ENCODE data around the gene PLA2G15. TPM values are rescaled to one million over a fixed set of nuclear protein-coding genes. Genes with fewer than 3 reads are reported as not detected.

The PLA2G15 gene
- total RNA-seq, 4 donors from 2014 or later = 16.4 to 28.6 (median 22.3) TPM

GRCh38 chr16:68214726-68215125, 30.4 kb upstream of the PLA2G15 start:
- intact Hi-C loops (cut with DNase I; ENCODE audit: low total_unique reads) = no loop called here
- TF ChIP-seq POLR2A (IDR thresholded peaks at IDR 0.05) = no peak
- TF ChIP-seq, protein P1, sequence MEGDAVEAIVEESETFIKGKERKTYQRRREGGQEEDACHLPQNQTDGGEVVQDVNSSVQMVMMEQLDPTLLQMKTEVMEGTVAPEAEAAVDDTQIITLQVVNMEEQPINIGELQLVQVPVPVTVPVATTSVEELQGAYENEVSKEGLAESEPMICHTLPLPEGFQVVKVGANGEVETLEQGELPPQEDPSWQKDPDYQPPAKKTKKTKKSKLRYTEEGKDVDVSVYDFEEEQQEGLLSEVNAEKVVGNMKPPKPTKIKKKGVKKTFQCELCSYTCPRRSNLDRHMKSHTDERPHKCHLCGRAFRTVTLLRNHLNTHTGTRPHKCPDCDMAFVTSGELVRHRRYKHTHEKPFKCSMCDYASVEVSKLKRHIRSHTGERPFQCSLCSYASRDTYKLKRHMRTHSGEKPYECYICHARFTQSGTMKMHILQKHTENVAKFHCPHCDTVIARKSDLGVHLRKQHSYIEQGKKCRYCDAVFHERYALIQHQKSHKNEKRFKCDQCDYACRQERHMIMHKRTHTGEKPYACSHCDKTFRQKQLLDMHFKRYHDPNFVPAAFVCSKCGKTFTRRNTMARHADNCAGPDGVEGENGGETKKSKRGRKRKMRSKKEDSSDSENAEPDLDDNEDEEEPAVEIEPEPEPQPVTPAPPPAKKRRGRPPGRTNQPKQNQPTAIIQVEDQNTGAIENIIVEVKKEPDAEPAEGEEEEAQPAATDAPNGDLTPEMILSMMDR (IDR thresholded peaks at IDR 0.05) = no peak
- 73 to 76% methylated on average over 3 of the region's 3 CpGs for WGBS, 2 donors
- DNase-seq (ENCODE audit: low spot score in 2 of 2) = no peak
- no peak overlapping the region for H3K4me3 ChIP-seq (ENCODE audit: low read depth, poor library complexity, severe bottlenecking)

DNA sequence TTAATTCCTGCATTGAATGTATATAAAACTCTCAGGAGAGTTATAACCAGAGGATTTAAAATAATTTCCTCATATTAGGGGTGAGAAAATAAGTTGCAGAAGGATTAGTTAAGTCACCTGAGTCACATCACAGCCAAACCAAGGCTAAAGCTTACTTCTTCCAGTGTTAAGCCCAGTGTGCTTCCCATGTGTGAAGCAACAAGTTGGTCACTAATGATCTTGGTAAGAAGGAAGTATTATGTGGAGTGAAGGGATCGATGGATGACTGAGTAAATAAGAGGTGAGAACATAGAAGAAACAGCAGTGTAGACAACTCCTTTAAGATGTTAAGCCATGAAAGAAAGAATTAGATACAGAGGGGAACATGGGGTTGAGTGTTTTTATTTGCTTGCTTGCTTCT, 29.9 kb upstream of the PLA2G15 start:
- DNase-seq (ENCODE audit: low spot score in 2 of 2) = no peak
- no peak overlapping the region for H3K4me3 ChIP-seq (ENCODE audit: low read depth, poor library complexity, severe bottlenecking)
- intact Hi-C loops (cut with DNase I; ENCODE audit: low total_unique reads) = no loop called here
- TF ChIP-seq POLR2A (IDR thresholded peaks at IDR 0.05) = no peak
- TF ChIP-seq, protein P1 (IDR thresholded peaks at IDR 0.05) = no peak
- 97 to 100% methylated on average over 1 of the region's 1 CpG for WGBS, 2 donors

- TF ChIP-seq, protein P1 (IDR thresholded peaks at IDR 0.05) = no peak
- no peak for TF ChIP-seq POLR2A (IDR thresholded peaks at IDR 0.05)
- no peak for DNase-seq (ENCODE audit: low spot score in 2 of 2)
- no peak overlapping the region for H3K4me3 ChIP-seq (ENCODE audit: low read depth, poor library complexity, severe bottlenecking)
- intact Hi-C loops (cut with DNase I; ENCODE audit: low total_unique reads) = no loop called here
- 93 to 94% methylated on average over 3 of the region's 3 CpGs for WGBS, 2 donors
These were observed 28.9 kb upstream of the PLA2G15 start for GRCh38 chr16:68216240-68216639.

- TF ChIP-seq, protein P1 (IDR thresholded peaks at IDR 0.05) = no peak
- TF ChIP-seq POLR2A (IDR thresholded peaks at IDR 0.05) = no peak
- H3K4me3 ChIP-seq (ENCODE audit: low read depth, poor library complexity, severe bottlenecking) = no peak overlapping the region
- 85 to 89% methylated on average over 4 of the region's 4 CpGs for WGBS, 2 donors
- no peak for DNase-seq (ENCODE audit: low spot score in 2 of 2)
- intact Hi-C loops (cut with DNase I; ENCODE audit: low total_unique reads) = no loop called here
These were observed 27.7 kb upstream of the PLA2G15 start for GRCh38 chr16:68217506-68217905.

DNA sequence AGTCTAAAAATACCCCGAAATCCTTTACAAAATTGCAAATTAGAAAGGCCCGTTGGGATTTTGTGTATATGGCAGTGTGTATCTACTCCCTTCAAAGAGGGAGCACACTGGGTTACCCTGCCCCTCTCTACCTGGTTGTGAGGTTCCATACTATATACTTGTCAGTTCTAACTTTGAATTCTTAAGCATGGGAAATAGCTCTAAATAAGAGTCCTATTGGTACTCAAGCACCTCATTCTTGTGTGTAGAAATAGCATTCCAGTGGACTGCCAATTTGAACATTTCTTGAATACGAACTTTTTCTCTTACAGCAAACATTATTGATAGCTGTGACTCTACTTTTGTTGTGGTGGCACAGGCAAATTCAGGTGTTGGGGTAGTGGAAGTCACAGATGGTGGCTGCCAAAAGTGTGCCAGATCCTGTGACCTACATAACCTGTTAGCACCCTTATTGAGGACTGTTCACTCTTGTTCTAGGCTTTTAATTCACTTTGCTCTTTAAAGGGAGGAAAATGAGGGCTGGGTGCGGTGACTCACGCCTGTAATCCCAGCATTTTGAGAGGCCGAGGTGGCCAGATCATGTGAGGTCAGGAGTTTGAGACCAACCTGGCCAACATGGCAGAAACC, 25.3 kb upstream of the PLA2G15 start:
- intact Hi-C loops (cut with DNase I; ENCODE audit: low total_unique reads) = loop anchor here (10.0 kb wide), 1 partner anchor 225 kb away; the partner anchor contains the start of gene DPEP2

More for the DNA sequence above, 25.3 kb upstream of the PLA2G15 start:
- WGBS, 2 donors = 94 to 95% methylated on average over 6 of the region's 6 CpGs
- DNase-seq (ENCODE audit: low spot score in 2 of 2) = no peak
- no peak for TF ChIP-seq POLR2A (IDR thresholded peaks at IDR 0.05)
- TF ChIP-seq, protein P1 (IDR thresholded peaks at IDR 0.05) = no peak
- no peak overlapping the region for H3K4me3 ChIP-seq (ENCODE audit: low read depth, poor library complexity, severe bottlenecking)
